Choroid plexus epithelial cell (primary cell): ENCODE results near the gene ACBD3.
"Not testable (repeated sequence)": the region's sequence is repeated elsewhere in the genome, so short reads cannot be mapped to it uniquely, and the experiment has no call there.

Source experiments
- DNase-seq: peaks from one replicate; pipeline ENCODE4 v3.0.0-alpha.2; 2010; ENCODE audit warnings: low read depth
- H3K4me3 ChIP-seq: 2 replicates; pipeline ENCODE4 v1.5.1; 2011; ENCODE audit warnings: low read depth, mild to moderate bottlenecking, control low read depth, low read length, moderate library complexity
- TF ChIP-seq, protein P1 (sequence below): conservative IDR thresholded peaks from 2 replicates; pipeline ENCODE4 v1.5.1; 2011; ENCODE audit warnings: low read depth, mild to moderate bottlenecking, control low read depth, inconsistent platforms, low read length, moderate library complexity

ACBD3 gene

DNA sequence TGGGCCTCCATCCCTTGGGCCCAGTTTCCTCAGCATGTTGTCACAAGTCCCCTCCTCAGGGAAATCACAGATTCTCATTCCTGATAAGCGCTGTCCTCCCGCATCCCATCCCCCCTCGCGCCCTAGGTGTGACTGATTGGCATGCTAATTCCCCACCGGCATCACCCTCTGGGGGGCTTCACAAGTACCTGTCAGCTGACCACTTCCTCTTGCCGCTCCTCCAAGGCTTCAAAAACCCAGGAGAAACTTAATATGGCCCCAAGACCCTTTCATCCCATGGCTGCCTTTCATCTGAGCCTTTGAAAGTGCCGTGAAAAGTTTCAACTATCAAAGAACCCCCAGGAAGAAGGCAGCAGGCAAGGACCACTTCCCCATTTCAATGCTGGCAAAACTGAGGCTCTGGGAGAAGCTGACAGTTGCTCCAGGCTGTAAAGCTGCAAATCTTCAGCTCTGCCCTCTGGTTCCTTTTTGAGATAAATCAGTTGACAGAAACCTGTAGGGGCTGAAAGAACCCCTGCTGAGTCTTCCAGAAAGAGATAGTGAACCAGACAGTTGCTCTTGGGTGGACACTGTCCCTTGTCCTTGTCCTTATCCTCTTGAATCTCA, 24.1 kb upstream of the ACBD3 start:
- no peak overlapping the region for H3K4me3 ChIP-seq
- DNase-seq = no peak
- TF ChIP-seq, protein P1, sequence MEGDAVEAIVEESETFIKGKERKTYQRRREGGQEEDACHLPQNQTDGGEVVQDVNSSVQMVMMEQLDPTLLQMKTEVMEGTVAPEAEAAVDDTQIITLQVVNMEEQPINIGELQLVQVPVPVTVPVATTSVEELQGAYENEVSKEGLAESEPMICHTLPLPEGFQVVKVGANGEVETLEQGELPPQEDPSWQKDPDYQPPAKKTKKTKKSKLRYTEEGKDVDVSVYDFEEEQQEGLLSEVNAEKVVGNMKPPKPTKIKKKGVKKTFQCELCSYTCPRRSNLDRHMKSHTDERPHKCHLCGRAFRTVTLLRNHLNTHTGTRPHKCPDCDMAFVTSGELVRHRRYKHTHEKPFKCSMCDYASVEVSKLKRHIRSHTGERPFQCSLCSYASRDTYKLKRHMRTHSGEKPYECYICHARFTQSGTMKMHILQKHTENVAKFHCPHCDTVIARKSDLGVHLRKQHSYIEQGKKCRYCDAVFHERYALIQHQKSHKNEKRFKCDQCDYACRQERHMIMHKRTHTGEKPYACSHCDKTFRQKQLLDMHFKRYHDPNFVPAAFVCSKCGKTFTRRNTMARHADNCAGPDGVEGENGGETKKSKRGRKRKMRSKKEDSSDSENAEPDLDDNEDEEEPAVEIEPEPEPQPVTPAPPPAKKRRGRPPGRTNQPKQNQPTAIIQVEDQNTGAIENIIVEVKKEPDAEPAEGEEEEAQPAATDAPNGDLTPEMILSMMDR = no peak

DNA sequence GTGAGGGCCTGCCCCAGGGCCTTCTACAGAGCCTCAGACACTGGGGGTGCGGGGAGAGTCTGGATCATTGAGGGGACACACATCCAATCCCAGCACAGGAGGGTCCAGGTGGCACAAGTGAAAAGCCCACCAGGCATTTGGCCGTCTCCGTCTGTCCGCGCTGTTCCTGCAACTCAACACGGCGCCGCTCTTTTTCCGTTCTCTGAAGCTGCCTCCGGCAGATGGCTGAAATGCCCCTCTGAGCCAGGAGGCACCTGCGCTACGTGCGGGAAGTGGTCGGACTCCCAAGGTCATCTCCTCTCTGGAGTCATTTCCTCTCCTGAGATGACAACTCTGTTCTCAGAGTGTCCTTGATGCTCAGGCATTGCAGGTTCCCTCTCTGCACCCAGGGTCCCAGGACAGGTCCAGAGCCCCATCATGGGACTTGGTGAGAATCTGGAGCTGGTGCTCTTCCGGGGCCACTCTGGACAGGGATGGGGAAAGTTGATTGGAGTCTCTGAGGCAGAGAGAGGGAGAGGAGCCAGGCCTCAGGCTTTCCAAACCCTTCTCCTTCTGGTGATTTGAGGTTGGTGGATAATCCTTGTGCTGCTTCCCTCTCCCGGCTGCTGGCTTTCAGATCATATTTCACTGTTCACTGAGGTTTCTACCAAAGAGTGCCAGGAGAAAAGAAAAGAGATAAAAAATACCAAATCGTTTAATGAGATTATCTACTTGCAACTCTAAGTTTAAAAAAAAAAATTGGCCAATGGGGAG, 22.9 kb upstream of the ACBD3 start:
- TF ChIP-seq, protein P1 = no peak
- no peak overlapping the region for H3K4me3 ChIP-seq
- no peak for DNase-seq

DNA sequence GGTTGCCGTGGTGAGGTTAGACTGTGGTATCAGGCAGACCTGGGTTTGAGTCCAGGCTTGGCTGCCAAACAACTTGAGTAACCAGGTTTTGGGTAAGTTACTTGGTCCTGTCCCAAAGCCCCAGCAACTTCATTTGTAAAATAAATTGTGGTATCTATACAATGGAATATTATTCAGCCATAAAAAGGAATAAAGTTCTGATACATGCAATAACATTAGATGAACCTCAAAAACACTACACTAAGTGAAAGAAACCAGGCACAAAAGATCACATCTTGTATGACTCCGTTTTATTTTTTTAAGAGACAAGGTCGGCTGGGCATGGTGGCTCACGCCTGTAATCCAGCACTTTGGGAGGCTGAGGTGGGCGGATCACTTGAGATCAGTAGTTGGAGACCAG, 20.5 kb upstream of the ACBD3 start:
- no peak for DNase-seq
- no peak overlapping the region for H3K4me3 ChIP-seq
- TF ChIP-seq, protein P1 = no peak

DNA sequence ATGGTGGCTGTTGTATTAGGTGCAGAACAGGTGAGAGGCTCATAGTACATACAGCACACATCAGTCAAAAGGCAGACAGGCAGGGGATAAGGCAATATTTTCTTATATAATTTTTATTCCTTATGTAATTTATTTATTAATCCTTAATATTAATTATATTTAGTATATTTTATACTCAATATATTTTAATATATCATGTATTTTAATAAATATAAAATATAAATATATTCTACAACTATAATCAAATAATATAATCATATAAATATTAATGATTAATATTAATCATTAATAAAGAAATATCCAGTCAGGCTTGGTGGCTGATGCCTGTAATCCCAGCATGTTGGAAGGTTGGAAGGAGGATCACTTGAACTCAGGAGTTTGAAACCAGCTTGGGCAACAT, 17.7 kb upstream of the ACBD3 start:
- no peak for DNase-seq
- no peak overlapping the region for H3K4me3 ChIP-seq
- TF ChIP-seq, protein P1 = no peak

DNA sequence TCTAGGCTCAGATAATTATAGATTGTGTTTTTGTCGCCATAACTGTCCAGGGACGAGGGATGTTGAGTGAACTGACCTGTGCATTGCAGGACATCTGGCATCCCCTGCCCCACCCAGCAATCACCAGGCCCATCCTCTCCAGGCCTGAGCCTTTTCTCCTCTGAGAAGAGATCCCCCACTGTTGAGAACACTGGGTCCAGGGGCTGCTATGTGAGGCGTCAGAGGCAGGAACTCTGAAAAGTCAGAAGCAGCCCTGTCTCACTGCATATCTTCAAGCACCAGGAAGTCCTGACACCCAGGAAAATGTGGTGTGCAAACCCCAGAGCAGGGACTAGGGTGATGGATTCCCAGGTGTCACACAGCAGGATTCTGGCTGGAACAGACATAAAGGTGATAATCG, 17.1 kb upstream of the ACBD3 start:
- TF ChIP-seq, protein P1 = no peak
- H3K4me3 ChIP-seq = no peak overlapping the region
- no peak for DNase-seq

DNA sequence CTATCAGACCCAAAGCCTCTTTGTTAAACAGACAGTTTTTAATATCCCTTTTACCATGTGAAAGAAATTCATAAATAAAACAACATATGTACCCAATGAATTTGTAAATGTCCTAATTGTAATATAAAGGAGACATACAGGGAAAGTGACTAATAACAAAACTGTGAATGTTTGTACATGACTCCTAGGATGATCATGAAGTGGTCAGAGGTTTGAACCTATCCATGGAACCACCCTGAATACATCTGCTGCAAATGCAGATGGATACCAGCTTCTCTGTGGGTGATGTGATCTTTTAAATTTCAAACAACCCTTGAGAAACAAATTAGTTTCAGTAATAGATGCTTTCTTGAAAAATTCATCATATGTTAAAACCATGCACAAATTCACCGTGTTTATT, 16.7 kb upstream of the ACBD3 start:
- TF ChIP-seq, protein P1 = no peak
- DNase-seq = no peak
- H3K4me3 ChIP-seq = no peak overlapping the region

DNA sequence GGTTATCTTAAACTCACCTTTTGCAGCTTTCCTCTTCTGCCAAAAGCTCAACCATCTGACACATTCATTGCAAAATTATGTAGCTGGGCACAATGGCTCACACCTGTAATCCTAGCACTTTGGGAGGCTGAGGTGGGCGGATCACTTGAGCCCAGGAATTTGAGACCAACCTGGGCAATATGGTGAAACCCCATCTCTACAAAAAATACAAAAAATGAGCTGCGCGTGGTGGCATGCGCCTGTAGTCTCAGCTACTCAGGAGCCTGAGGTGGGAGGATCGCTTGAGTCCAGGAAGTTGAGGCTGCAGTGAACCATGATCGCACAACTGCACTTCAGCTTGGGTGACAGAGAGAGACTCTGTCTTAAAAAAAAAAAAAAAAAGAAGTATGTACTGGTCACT, 16.1 kb upstream of the ACBD3 start:
- H3K4me3 ChIP-seq, DNase-seq: not testable (repeated sequence)
